ENCODE results near the gene PCDH15. TPM values are rescaled to one million over a fixed set of nuclear protein-coding genes. Genes with fewer than 3 reads are reported as not detected.

PCDH15 gene
- total RNA-seq, 2 experiments from 2014 or later = not detected

DNA sequence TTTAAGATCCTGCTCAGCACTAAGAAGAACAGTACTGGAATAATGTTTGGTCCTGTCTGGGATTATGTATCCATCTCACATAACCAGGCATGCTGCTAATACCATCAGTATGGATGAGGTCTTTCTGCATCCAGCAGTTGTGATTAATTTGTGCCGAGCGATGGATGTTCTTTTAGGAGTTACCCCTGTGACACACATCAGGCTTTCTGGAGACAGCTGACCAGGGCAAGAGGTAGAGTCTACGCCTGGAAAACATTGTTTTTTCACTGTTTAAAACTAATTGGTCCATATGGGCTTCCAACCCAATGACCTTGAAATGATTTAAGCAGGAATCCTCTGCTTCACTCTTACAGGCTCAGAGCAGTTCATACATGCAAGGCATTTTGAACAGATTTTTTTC, 603.0 kb downstream of the PCDH15 start:
- H3K4me1 ChIP-seq (ENCODE audit: insufficient read depth, low read length) = no peaks in the 10 kb centered on the region
- H3K9me3 ChIP-seq (ENCODE audit: control insufficient read depth in 1 of 2, insufficient read depth in 1 of 2, low read length in 2 of 2) = peaks cover 0 to 8% of the 10 kb centered on the region in 2 experiments
- ATAC-seq (ENCODE audit: poor library complexity) (no peak), DNase-seq (no peak)
- peaks cover 12% of the 10 kb centered on the region for H3K9me3 Mint-ChIP-seq
- H3K27me3 Mint-ChIP-seq = no peaks in the 10 kb centered on the region
- H3K4me3 Mint-ChIP-seq = no peak overlapping the region
- no peaks in the 10 kb centered on the region for H3K27me3 ChIP-seq (ENCODE audit: control insufficient read depth in 1 of 2, insufficient read depth in 2 of 2, low read length in 2 of 2)
- H3K4me3 ChIP-seq (ENCODE audit: low read length) = no peak overlapping the region
- no peaks in the 10 kb centered on the region for H3K36me3 ChIP-seq (ENCODE audit: insufficient read depth, low read length)
- TF ChIP-seq, protein P1, sequence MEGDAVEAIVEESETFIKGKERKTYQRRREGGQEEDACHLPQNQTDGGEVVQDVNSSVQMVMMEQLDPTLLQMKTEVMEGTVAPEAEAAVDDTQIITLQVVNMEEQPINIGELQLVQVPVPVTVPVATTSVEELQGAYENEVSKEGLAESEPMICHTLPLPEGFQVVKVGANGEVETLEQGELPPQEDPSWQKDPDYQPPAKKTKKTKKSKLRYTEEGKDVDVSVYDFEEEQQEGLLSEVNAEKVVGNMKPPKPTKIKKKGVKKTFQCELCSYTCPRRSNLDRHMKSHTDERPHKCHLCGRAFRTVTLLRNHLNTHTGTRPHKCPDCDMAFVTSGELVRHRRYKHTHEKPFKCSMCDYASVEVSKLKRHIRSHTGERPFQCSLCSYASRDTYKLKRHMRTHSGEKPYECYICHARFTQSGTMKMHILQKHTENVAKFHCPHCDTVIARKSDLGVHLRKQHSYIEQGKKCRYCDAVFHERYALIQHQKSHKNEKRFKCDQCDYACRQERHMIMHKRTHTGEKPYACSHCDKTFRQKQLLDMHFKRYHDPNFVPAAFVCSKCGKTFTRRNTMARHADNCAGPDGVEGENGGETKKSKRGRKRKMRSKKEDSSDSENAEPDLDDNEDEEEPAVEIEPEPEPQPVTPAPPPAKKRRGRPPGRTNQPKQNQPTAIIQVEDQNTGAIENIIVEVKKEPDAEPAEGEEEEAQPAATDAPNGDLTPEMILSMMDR (IDR thresholded peaks at IDR 0.05) = no peak
- POLR2A ChIA-PET = no interaction called here
- no peak overlapping the region for H3K27ac Mint-ChIP-seq
- no peak overlapping the region for H3K27ac ChIP-seq (ENCODE audit: low read depth in 1 of 2, low read length in 2 of 2)
- CTCF ChIA-PET = no interaction called here
- no peaks in the 10 kb centered on the region for H3K36me3 Mint-ChIP-seq (ENCODE audit: low read depth)
- no peaks in the 10 kb centered on the region for H3K4me1 Mint-ChIP-seq (ENCODE audit: low read depth)
- intact Hi-C loops (cut with DNase I, micrococcal nuclease) = no loop called here

- intact Hi-C loops (cut with DNase I, micrococcal nuclease) = no loop called here
- Mint-ChIP-seq H3K27me3 (no peaks in the 10 kb centered on the region), H3K36me3 (ENCODE audit: low read depth) (no peaks in the 10 kb centered on the region), H3K4me3 (no peak overlapping the region), H3K4me1 (ENCODE audit: low read depth) (no peaks in the 10 kb centered on the region), H3K27ac (no peak overlapping the region), H3K9me3 (no peaks in the 10 kb centered on the region)
- Histone ChIP-seq H3K4me1 (ENCODE audit: insufficient read depth, low read length) (no peaks in the 10 kb centered on the region), H3K4me3 (ENCODE audit: low read length) (no peak overlapping the region), H3K9me3 (ENCODE audit: control insufficient read depth in 1 of 2, insufficient read depth in 1 of 2, low read length in 2 of 2) (peaks cover 0 to 4% of the 10 kb centered on the region in 2 experiments), H3K27ac (ENCODE audit: low read depth in 1 of 2, low read length in 2 of 2) (no peak overlapping the region), H3K27me3 (ENCODE audit: control insufficient read depth in 1 of 2, insufficient read depth in 2 of 2, low read length in 2 of 2) (no peaks in the 10 kb centered on the region), H3K36me3 (ENCODE audit: insufficient read depth, low read length) (no peaks in the 10 kb centered on the region)
- ChIA-PET POLR2A (no interaction called here), CTCF (no interaction called here)
- ATAC-seq (ENCODE audit: poor library complexity) = no peak
- DNase-seq = no peak
- TF ChIP-seq, protein P1 (IDR thresholded peaks at IDR 0.05) = no peak
Measured at GRCh38 chr10:54194806-54195205, 606.2 kb downstream of the PCDH15 start.

DNA sequence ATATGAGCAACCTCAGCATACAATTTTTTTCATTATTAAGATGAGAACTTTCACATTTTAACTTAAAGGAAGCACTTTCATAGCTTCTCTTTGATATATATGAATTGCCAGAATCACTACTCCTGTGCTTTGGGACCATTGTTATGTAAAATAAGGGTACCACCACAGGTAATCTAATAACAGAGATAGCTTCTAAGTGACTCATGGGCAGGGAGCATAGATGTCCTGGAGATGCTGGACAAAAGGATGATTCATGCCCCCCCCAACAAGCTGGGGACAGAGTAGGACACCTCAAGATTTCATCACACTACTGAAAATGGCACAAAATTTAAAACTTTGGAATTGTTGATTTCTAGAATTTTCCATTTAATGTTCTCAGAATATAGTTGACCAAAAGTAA, 641.1 kb downstream of the PCDH15 start:
- Mint-ChIP-seq H3K27me3 (no peaks in the 10 kb centered on the region), H3K4me1 (ENCODE audit: low read depth) (no peaks in the 10 kb centered on the region), H3K9me3 (peaks cover 13% of the 10 kb centered on the region), H3K36me3 (ENCODE audit: low read depth) (no peaks in the 10 kb centered on the region), H3K27ac (no peak overlapping the region), H3K4me3 (no peak overlapping the region)
- DNase-seq (no peak), ATAC-seq (ENCODE audit: poor library complexity) (no peak)
- no peak overlapping the region for H3K4me3 ChIP-seq (ENCODE audit: low read length)
- TF ChIP-seq, protein P1 (IDR thresholded peaks at IDR 0.05) = no peak
- no peaks in the 10 kb centered on the region for H3K9me3 ChIP-seq (ENCODE audit: control insufficient read depth in 1 of 2, insufficient read depth in 1 of 2, low read length in 2 of 2)
- no peaks in the 10 kb centered on the region for H3K36me3 ChIP-seq (ENCODE audit: insufficient read depth, low read length)
- no peaks in the 10 kb centered on the region for H3K4me1 ChIP-seq (ENCODE audit: insufficient read depth, low read length)
- CTCF ChIA-PET = no interaction called here
- H3K27ac ChIP-seq (ENCODE audit: low read depth in 1 of 2, low read length in 2 of 2) = no peak overlapping the region
- intact Hi-C loops (cut with DNase I, micrococcal nuclease) = no loop called here
- POLR2A ChIA-PET = no interaction called here
- H3K27me3 ChIP-seq (ENCODE audit: control insufficient read depth in 1 of 2, insufficient read depth in 2 of 2, low read length in 2 of 2) = no peaks in the 10 kb centered on the region

Measured in CD4-positive, alpha-beta T cell (primary cell).